ENCODE data around the gene ZCCHC2.

ZCCHC2 gene

GRCh38 chr18:62609764-62610163 is 86.9 kb downstream of the ZCCHC2 start:
- no peak for DNase-seq (ENCODE audit: low read depth)

GRCh38 chr18:62610351-62610700 is 87.5 kb downstream of the ZCCHC2 start:
- DNase-seq (ENCODE audit: low read depth), result no peak

GRCh38 chr18:62610701-62611411 is 88.0 kb downstream of the ZCCHC2 start:
- DNase-seq (ENCODE audit: low read depth), result no peak

GRCh38 chr18:62611453-62612288 is 88.8 kb downstream of the ZCCHC2 start:
- no peak for DNase-seq (ENCODE audit: low read depth)

- no peak for DNase-seq (ENCODE audit: low read depth)
Measured at GRCh38 chr18:62612289-62612645, 89.4 kb downstream of the ZCCHC2 start.

- DNase-seq (ENCODE audit: low read depth), result no peak
Measured at GRCh38 chr18:62612776-62613175, 90.0 kb downstream of the ZCCHC2 start.

- DNase-seq (ENCODE audit: low read depth), result no peak
Measured at GRCh38 chr18:62614494-62614893, 91.7 kb downstream of the ZCCHC2 start.

- peak; percentile 79 for DNase-seq (ENCODE audit: low read depth)
Measured at GRCh38 chr18:62616331-62616805, 93.5 kb downstream of the ZCCHC2 start.

- no peak for DNase-seq (ENCODE audit: low read depth)
Measured at GRCh38 chr18:62617793-62618591, 95.2 kb downstream of the ZCCHC2 start.

- no peak for DNase-seq (ENCODE audit: low read depth)
Measured at GRCh38 chr18:62618735-62619134, 95.9 kb downstream of the ZCCHC2 start.

GRCh38 chr18:62621546-62621945 is 98.7 kb downstream of the ZCCHC2 start:
- peak; percentile 81 for DNase-seq (ENCODE audit: low read depth)

GRCh38 chr18:62625019-62625418 is 102.2 kb downstream of the ZCCHC2 start:
- DNase-seq (ENCODE audit: low read depth), result peak; percentile 62

Data from EH (cell line).